Adipose tissue (tissue), 3 donors: Measurements from ENCODE around the gene CNTNAP2. TPM values are rescaled to one million over a fixed set of nuclear protein-coding genes. Genes with fewer than 3 reads are reported as not detected.

Source experiments
- H3K27ac ChIP-seq: one replicate; pipeline ENCODE4 v1.5.1; 2013; ENCODE audit warnings: low read depth, low read length
- WGBS, 3 donors: extraction: QIAGEN DNeasy Blood & Tissue Kit; methylation state at CpG; one replicate each; pipeline ENCODE4 v1.1.7; 2013; 5-methylcytosine and 5-hydroxymethylcytosine counted together
- polyA plus RNA-seq, 3 donors: library from polyadenylated mRNA; stranded (reverse); fragments of 200-250 nt; gene quantifications; one replicate each; pipeline ENCODE4 v1.2.3, GENCODE V29; 2013
- donor health status: healthy with polysubstance abuse.
- donor health status: Bipolar disorder and iron deficiency.
- donor health status: healthy.

The CNTNAP2 gene
- polyA plus RNA-seq, 3 donors: under 0.01 to 0.03 (median 0.01) TPM

DNA sequence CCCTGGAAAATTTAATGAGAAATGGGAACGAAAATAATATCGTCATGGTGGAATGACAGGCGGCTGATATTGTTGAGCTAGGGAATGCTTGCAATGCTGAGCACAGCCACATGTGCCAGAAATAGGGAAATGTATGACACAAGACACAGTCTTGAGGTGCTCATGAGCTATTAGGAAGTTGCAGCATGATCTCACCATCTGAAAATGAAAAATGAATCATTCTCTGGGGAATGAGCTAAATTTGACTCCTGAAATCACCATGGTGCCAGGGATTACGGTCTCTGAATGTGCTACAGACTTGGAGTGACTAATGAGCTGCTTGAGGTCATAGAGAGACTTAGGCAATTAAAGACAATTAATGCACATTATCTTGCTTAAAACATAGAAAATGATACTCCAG is 845.0 kb downstream of the CNTNAP2 start:
- WGBS, 3 donors: 61 to 81% (median 64%) methylated on average over 4 of the region's 4 CpGs

DNA sequence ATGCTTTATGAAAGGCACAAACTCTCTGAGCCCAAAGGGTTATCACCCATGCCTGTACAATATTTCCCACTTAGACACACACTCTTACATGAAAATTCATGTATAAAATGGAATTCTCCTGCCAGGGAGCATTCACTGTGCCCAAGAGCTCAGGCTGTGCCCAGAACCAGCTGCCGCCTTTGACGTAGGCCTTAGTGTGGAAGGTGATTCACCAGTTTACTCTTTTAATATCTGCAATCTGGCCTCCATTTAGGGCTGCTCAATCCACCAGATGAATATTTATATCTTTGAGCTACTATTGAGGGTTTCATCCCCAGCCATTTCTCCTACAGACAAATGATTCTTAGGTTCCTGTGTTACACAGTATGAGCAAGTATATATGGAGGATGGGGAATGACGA is 849.7 kb downstream of the CNTNAP2 start:
- H3K27ac ChIP-seq: no peak overlapping the region
- WGBS, 3 donors: 92 to 98% (median 98%) methylated on average over 3 of the region's 3 CpGs

More for the DNA sequence above, 845.0 kb downstream of the CNTNAP2 start:
- H3K27ac ChIP-seq: no peak overlapping the region

GRCh38 chr7:146982482-146982881 is 865.9 kb downstream of the CNTNAP2 start:
- WGBS, 3 donors: 69 to 77% (median 77%) methylated on average over 2 of the region's 2 CpGs
- no peak overlapping the region for H3K27ac ChIP-seq

GRCh38 chr7:146991596-146991995 is 875.0 kb downstream of the CNTNAP2 start:
- no peak overlapping the region for H3K27ac ChIP-seq
- 70 to 82% (median 71%) methylated on average over 5 of the region's 5 CpGs for WGBS, 3 donors

- 80 to 89% (median 80%) methylated on average over 1 of the region's 1 CpG for WGBS, 3 donors
- no peak overlapping the region for H3K27ac ChIP-seq
Measured at GRCh38 chr7:146993764-146994163, 877.2 kb downstream of the CNTNAP2 start.

GRCh38 chr7:147008530-147008929 is 891.9 kb downstream of the CNTNAP2 start:
- WGBS, 3 donors: 33 to 91% (median 76%) methylated on average over 6 of the region's 6 CpGs
- H3K27ac ChIP-seq: no peak overlapping the region

GRCh38 chr7:147012666-147013065 is 896.1 kb downstream of the CNTNAP2 start:
- no peak overlapping the region for H3K27ac ChIP-seq

- 85 to 93% (median 89%) methylated on average over 2 of the region's 2 CpGs for WGBS, 3 donors
- H3K27ac ChIP-seq: no peak overlapping the region
Measured at GRCh38 chr7:147013825-147014224, 897.2 kb downstream of the CNTNAP2 start.

- no peak overlapping the region for H3K27ac ChIP-seq
- 65 to 74% (median 66%) methylated on average over 4 of the region's 4 CpGs for WGBS, 3 donors
Measured at GRCh38 chr7:147014286-147014955, 897.8 kb downstream of the CNTNAP2 start.

GRCh38 chr7:147015999-147016398 is 899.4 kb downstream of the CNTNAP2 start:
- whole genome bisulfite sequencing, 3 donors: 89 to 92% (median 92%) methylated on average over 5 of the region's 5 CpGs
- no peak overlapping the region for H3K27ac ChIP-seq

- H3K27ac ChIP-seq: no peak overlapping the region
- 62 to 73% (median 69%) methylated on average over 2 of the region's 2 CpGs for WGBS, 3 donors
Measured at GRCh38 chr7:147022056-147022455, 905.5 kb downstream of the CNTNAP2 start.

DNA sequence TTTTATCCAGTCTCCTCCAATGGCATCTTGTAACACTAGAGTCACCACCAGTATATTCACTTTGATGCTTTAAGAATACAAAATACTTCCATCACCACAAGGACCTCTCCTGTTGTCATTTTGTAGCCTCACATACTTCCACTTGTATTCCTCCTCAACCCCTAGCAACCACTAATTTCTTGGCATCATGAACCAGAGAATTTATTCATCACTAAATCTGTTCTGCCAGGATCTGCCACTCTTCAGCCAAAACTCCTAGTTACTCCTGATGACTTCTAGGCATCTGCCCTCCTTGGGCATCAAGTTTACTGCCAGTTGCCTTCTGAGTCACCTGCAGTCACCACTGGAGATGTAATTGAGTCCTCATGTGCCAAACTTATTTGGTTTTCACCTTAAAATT is 906.8 kb downstream of the CNTNAP2 start:
- no peak overlapping the region for H3K27ac ChIP-seq

- 92 to 96% (median 95%) methylated on average over 1 of the region's 1 CpG for WGBS, 3 donors
- H3K27ac ChIP-seq: no peak overlapping the region
Measured at GRCh38 chr7:147029953-147030352, 913.4 kb downstream of the CNTNAP2 start.

- H3K27ac ChIP-seq: no peak overlapping the region
- 45 to 71% (median 54%) methylated on average over 1 of the region's 1 CpG for WGBS, 3 donors
Measured at GRCh38 chr7:147033641-147034040, 917.0 kb downstream of the CNTNAP2 start.

GRCh38 chr7:147041438-147041837 is 924.8 kb downstream of the CNTNAP2 start:
- WGBS, 3 donors: 84 to 94% (median 92%) methylated on average over 2 of the region's 2 CpGs
- no peak overlapping the region for H3K27ac ChIP-seq

DNA sequence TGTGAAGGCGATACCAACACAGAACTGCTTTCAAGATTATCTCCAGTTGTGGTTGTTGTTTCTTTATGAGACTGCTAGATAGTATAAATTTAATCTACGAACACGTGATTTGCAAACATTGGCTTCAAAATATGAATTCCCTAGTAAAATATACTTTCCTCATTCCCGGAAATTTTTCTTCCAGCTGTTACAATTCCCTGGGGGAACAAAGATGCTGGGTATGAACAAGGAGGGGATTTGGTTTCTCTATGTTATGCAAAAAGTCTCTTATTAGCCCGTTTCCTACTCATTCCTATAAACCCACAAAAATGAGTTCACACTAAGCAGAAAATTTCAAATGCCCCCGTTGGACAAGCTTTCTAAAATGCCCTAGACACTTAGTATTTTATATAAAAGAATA is 928.3 kb downstream of the CNTNAP2 start:
- H3K27ac ChIP-seq: no peak overlapping the region
- 53 to 76% (median 75%) methylated on average over 6 of the region's 6 CpGs for WGBS, 3 donors

- no peak overlapping the region for H3K27ac ChIP-seq
- 62 to 91% (median 83%) methylated on average over 2 of the region's 2 CpGs for WGBS, 3 donors
Measured at GRCh38 chr7:147047696-147048095, 931.1 kb downstream of the CNTNAP2 start.

DNA sequence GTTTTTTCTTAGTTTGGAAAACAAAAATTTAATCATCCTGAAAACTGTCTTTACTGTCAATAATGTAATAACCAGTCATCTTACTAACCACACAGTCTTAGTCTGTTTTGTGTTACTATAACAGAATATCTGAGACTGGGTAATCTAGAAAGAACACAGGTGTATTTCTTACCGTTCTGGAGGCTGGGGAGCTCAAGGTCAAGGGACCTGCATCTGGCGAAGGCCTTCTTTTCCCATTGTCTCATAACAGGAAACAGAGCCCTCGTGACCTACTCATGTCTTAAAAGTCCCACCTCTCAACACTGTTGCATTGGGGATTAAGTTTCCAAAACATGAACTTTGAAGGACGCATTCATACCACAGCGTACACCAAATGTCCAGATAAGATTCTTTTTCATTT is 932.3 kb downstream of the CNTNAP2 start:
- no peak overlapping the region for H3K27ac ChIP-seq
- 45 to 80% (median 79%) methylated on average over 5 of the region's 5 CpGs for WGBS, 3 donors

- H3K27ac ChIP-seq: no peak overlapping the region
Measured at GRCh38 chr7:147052818-147053217, 936.2 kb downstream of the CNTNAP2 start.

- 80 to 85% (median 83%) methylated on average over 5 of the region's 5 CpGs for WGBS, 3 donors
- H3K27ac ChIP-seq: no peak overlapping the region
Measured at GRCh38 chr7:147053746-147054145, 937.1 kb downstream of the CNTNAP2 start.

DNA sequence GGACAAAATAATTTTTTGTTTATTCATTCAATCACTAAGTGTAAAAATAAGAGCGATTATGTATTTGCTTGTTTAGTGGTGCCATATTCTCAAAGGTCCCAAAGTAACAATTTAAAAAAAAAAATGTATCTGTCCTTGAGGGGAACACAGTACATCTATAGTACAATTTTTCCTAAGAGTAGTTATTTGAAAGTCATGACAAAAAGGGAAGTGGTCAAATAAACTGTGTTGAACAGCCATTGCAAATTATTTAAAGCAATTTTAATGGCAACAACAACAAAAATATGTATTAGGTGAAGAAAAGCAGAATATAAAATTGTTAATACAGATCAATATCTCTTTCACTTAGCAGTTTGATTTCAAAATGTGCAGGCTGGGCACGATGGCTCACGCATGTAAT is 943.5 kb downstream of the CNTNAP2 start:
- WGBS, 3 donors: 95 to 96% (median 96%) methylated on average over 3 of the region's 3 CpGs
- H3K27ac ChIP-seq: no peak overlapping the region
